Measurements from ENCODE around the gene ARL16. TPM values are rescaled to one million over a fixed set of nuclear protein-coding genes. Genes with fewer than 3 reads are reported as not detected.

Gene ARL16
- total RNA-seq, 1 experiment from 2014 or later, result 40.1 TPM

GRCh38 chr17:81712468-81713003 is 28.9 kb upstream of the ARL16 start:
- peak; percentile 71 for DNase-seq
- peak overlapping the region; percentile 85 for H3K27ac Mint-ChIP-seq (ENCODE audit: unreplicated experiment)
- peak overlapping the region; percentile 92 for H3K4me3 Mint-ChIP-seq (ENCODE audit: low read depth, unreplicated experiment)
- H3K27me3 Mint-ChIP-seq (ENCODE audit: unreplicated experiment), result no peaks in the 10 kb centered on the region
- TF ChIP-seq CTCF (IDR thresholded peaks at IDR 0.05; ENCODE audit: unreplicated experiment), result no peak
- H3K4me1 Mint-ChIP-seq (ENCODE audit: low read depth, unreplicated experiment), result peaks cover 12% of the 10 kb centered on the region
- CTCF ChIA-PET, result interaction anchor here (0.6 kb wide), 1 partner anchor 103 kb away, joined by 3 read pairs; no protein-coding TSS in a partner anchor
- no peaks in the 10 kb centered on the region for H3K9me3 Mint-ChIP-seq (ENCODE audit: low read depth, unreplicated experiment)
- no TSS peak for BruUV-seq (replicated peaks)
- H3K36me3 Mint-ChIP-seq (ENCODE audit: insufficient read depth, unreplicated experiment), result peaks cover 63% of the 10 kb centered on the region
- intact Hi-C loops (cut with micrococcal nuclease; ENCODE audit: unreplicated experiment), result no loop called here

- intact Hi-C loops (cut with micrococcal nuclease; ENCODE audit: unreplicated experiment), result no loop called here
- BruUV-seq (replicated peaks), result no TSS peak
These were observed 28.3 kb upstream of the ARL16 start, which contains the start of gene SLC25A10 for GRCh38 chr17:81711814-81712467. Gene SLC25A10 (plus strand): TSS chr17:81712284. CDS start chr17:81712427, 143 bp downstream.

GRCh38 chr17:81710514-81711308 is 27.1 kb upstream of the ARL16 start:
- peaks cover 73% of the 10 kb centered on the region for H3K36me3 Mint-ChIP-seq (ENCODE audit: insufficient read depth, unreplicated experiment)
- H3K4me3 Mint-ChIP-seq (ENCODE audit: low read depth, unreplicated experiment), result peak overlapping the region; percentile 92
- CTCF ChIA-PET, result interaction anchor here (0.7 kb wide), 1 partner anchor 142 kb away, joined by 3 read pairs; no protein-coding TSS in a partner anchor
- intact Hi-C loops (cut with micrococcal nuclease; ENCODE audit: unreplicated experiment), result no loop called here
- BruUV-seq (replicated peaks), result no TSS peak
- H3K9me3 Mint-ChIP-seq (ENCODE audit: low read depth, unreplicated experiment), result no peaks in the 10 kb centered on the region
- no peaks in the 10 kb centered on the region for H3K27me3 Mint-ChIP-seq (ENCODE audit: unreplicated experiment)
- no peak for TF ChIP-seq CTCF (IDR thresholded peaks at IDR 0.05; ENCODE audit: unreplicated experiment)
- DNase-seq, result no peak
- no peak overlapping the region for H3K27ac Mint-ChIP-seq (ENCODE audit: unreplicated experiment)
- peaks cover 12% of the 10 kb centered on the region for H3K4me1 Mint-ChIP-seq (ENCODE audit: low read depth, unreplicated experiment)

More at GRCh38 chr17:81711814-81712467, 28.3 kb upstream of the ARL16 start, which contains the start of gene SLC25A10:
- CTCF ChIA-PET, result interaction anchor here (0.6 kb wide), 2 partner anchors 103 to 184 kb away, joined by 3 read pairs; no protein-coding TSS in a partner anchor
- peaks cover 12% of the 10 kb centered on the region for H3K4me1 Mint-ChIP-seq (ENCODE audit: low read depth, unreplicated experiment)
- H3K4me3 Mint-ChIP-seq (ENCODE audit: low read depth, unreplicated experiment), result peak within 1 kb of the TSS; percentile 92
- peak within 1 kb of the TSS; percentile 85 for H3K27ac Mint-ChIP-seq (ENCODE audit: unreplicated experiment)
- no peak for TF ChIP-seq CTCF (IDR thresholded peaks at IDR 0.05; ENCODE audit: unreplicated experiment)
- H3K9me3 Mint-ChIP-seq (ENCODE audit: low read depth, unreplicated experiment), result no peaks in the 10 kb centered on the region
- peaks cover 66% of the 10 kb centered on the region for H3K36me3 Mint-ChIP-seq (ENCODE audit: insufficient read depth, unreplicated experiment)
- peak; percentile 92 for DNase-seq
- H3K27me3 Mint-ChIP-seq (ENCODE audit: unreplicated experiment), result no peaks in the 10 kb centered on the region

- H3K36me3 Mint-ChIP-seq (ENCODE audit: insufficient read depth, unreplicated experiment), result peaks cover 79% of the 10 kb centered on the region
- no peaks in the 10 kb centered on the region for H3K9me3 Mint-ChIP-seq (ENCODE audit: low read depth, unreplicated experiment)
- H3K4me1 Mint-ChIP-seq (ENCODE audit: low read depth, unreplicated experiment), result peaks cover 12% of the 10 kb centered on the region
- TF ChIP-seq CTCF (IDR thresholded peaks at IDR 0.05; ENCODE audit: unreplicated experiment), result no peak
- no peak overlapping the region for H3K4me3 Mint-ChIP-seq (ENCODE audit: low read depth, unreplicated experiment)
- H3K27ac Mint-ChIP-seq (ENCODE audit: unreplicated experiment), result no peak overlapping the region
- DNase-seq, result no peak
- H3K27me3 Mint-ChIP-seq (ENCODE audit: unreplicated experiment), result no peaks in the 10 kb centered on the region
- CTCF ChIA-PET, result no interaction called here
- BruUV-seq (replicated peaks), result no TSS peak
- intact Hi-C loops (cut with micrococcal nuclease; ENCODE audit: unreplicated experiment), result no loop called here
These were observed 25.2 kb upstream of the ARL16 start for GRCh38 chr17:81708739-81709185.
